Prostate gland (tissue), 2 donors: Measurements from ENCODE around the gene PODXL2.

Experiments used
- CTCF ChIP-seq, 4 experiments: fragments of 200-600 bp in 2 of 4; fragments of 450-650 bp in 2 of 4; sonication (generic) in 2 of 4; IDR thresholded peaks; 1 replicate in 3 of 4; 2 replicates in 1 of 4; pipeline ENCODE4 v1.5.1; 2016 to 2019; ENCODE audit warnings: antibody characterized with exemption in 4 of 4, mild to moderate bottlenecking in 2 of 4, moderate library complexity in 2 of 4
- POLR2A ChIP-seq: fragments of 450-650 bp; IDR thresholded peaks from one replicate; pipeline ENCODE4 v1.6.1; 2016; ENCODE audit warnings: antibody characterized with exemption, mild to moderate bottlenecking
- POLR2AphosphoS5 ChIP-seq: sonication (generic); formaldehyde crosslinking; IDR thresholded peaks from one replicate; pipeline ENCODE4 v1.6.1; 2017; ENCODE audit warnings: antibody characterized with exemption

GRCh38 chr3:127715532-127715931 is 86.5 kb downstream of the PODXL2 start:
- TF ChIP-seq CTCF (IDR thresholded peaks at IDR 0.05) = no peak
- no peak for TF ChIP-seq POLR2AphosphoS5
- no peak for TF ChIP-seq POLR2A
